ENCODE results near the gene LRP2.

LRP2 gene

GRCh38 chr2:169095621-169096105 is 266.7 kb downstream of the LRP2 start:
- Histone ChIP-seq H3K27ac (no peak overlapping the region), H3K4me2 (ENCODE audit: low read length) (no peak overlapping the region), H3K9ac (no peak overlapping the region), H2AFZ (no peak overlapping the region), H3K4me3 (ENCODE audit: low read depth, low read length) (no peak overlapping the region), H3K79me2 (no peaks in the 10 kb centered on the region), H3K36me3 (ENCODE audit: control insufficient read depth, insufficient read depth, low read length) (no peaks in the 10 kb centered on the region), H3K9me3 (ENCODE audit: control insufficient read depth, low read length) (no peaks in the 10 kb centered on the region), H3K27me3 (ENCODE audit: control insufficient read depth, insufficient read depth, low read length) (no peaks in the 10 kb centered on the region), H3K4me1 (no peaks in the 10 kb centered on the region)
- TF ChIP-seq, protein P1, sequence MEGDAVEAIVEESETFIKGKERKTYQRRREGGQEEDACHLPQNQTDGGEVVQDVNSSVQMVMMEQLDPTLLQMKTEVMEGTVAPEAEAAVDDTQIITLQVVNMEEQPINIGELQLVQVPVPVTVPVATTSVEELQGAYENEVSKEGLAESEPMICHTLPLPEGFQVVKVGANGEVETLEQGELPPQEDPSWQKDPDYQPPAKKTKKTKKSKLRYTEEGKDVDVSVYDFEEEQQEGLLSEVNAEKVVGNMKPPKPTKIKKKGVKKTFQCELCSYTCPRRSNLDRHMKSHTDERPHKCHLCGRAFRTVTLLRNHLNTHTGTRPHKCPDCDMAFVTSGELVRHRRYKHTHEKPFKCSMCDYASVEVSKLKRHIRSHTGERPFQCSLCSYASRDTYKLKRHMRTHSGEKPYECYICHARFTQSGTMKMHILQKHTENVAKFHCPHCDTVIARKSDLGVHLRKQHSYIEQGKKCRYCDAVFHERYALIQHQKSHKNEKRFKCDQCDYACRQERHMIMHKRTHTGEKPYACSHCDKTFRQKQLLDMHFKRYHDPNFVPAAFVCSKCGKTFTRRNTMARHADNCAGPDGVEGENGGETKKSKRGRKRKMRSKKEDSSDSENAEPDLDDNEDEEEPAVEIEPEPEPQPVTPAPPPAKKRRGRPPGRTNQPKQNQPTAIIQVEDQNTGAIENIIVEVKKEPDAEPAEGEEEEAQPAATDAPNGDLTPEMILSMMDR (IDR thresholded peaks at IDR 0.05), result no peak

DNA sequence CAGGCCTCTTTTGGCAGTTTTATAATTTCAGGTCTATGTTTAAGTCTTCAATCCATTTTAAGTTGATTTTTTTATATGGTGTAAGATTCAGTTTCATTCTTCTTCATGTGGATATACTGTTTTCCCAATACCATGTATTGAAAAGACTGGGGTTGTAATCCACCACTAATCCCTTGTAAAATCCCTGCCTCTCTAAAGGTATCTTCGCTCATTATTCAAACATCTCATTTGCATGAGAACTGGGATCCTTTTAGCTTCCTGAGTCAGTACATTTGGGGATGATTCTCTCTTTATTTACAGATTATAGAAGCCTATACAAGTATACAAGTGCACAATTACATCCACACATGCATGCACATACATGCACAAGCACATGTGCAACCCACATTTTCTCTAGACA is 267.7 kb downstream of the LRP2 start:
- no peaks in the 10 kb centered on the region for H3K9me3 ChIP-seq (ENCODE audit: control insufficient read depth, low read length)
- H3K36me3 ChIP-seq (ENCODE audit: control insufficient read depth, insufficient read depth, low read length), result no peaks in the 10 kb centered on the region
- no peak overlapping the region for H2AFZ ChIP-seq
- TF ChIP-seq, protein P1 (IDR thresholded peaks at IDR 0.05), result no peak
- H3K4me1 ChIP-seq, result no peaks in the 10 kb centered on the region
- no peak overlapping the region for H3K4me2 ChIP-seq (ENCODE audit: low read length)
- no peaks in the 10 kb centered on the region for H3K27me3 ChIP-seq (ENCODE audit: control insufficient read depth, insufficient read depth, low read length)
- H3K4me3 ChIP-seq (ENCODE audit: low read depth, low read length), result no peak overlapping the region
- H3K79me2 ChIP-seq, result no peaks in the 10 kb centered on the region
- no peak overlapping the region for H3K9ac ChIP-seq
- no peak overlapping the region for H3K27ac ChIP-seq

DNA sequence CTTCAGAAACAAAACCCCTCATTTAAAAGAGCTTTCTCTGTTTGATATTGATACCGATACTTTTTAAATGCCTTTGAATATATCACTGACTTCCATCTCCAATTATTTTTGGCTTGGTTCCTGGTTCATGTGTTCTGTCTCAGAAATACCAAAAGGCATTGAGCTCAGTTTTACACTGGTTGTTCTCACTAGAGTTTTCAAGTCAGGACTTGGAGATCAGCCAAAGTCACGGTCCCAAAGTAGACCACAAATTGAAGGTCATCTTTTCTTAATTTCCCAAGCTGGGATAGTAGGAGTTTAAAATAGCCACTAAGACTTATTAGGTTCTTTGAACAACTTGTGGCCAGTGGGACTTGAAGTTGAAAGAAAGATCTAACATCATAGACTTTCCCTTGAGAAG is 268.8 kb downstream of the LRP2 start:
- no peaks in the 10 kb centered on the region for H3K4me1 ChIP-seq
- H3K27me3 ChIP-seq (ENCODE audit: control insufficient read depth, insufficient read depth, low read length), result no peaks in the 10 kb centered on the region
- TF ChIP-seq, protein P1 (IDR thresholded peaks at IDR 0.05), result no peak
- no peaks in the 10 kb centered on the region for H3K9me3 ChIP-seq (ENCODE audit: control insufficient read depth, low read length)
- no peaks in the 10 kb centered on the region for H3K36me3 ChIP-seq (ENCODE audit: control insufficient read depth, insufficient read depth, low read length)
- no peaks in the 10 kb centered on the region for H3K79me2 ChIP-seq
- H3K4me3 ChIP-seq (ENCODE audit: low read depth, low read length), result no peak overlapping the region
- H3K4me2 ChIP-seq (ENCODE audit: low read length), result no peak overlapping the region
- H2AFZ ChIP-seq, result no peak overlapping the region
- H3K27ac ChIP-seq, result no peak overlapping the region
- no peak overlapping the region for H3K9ac ChIP-seq

GRCh38 chr2:169091761-169092519 is 270.4 kb downstream of the LRP2 start:
- H3K4me1 ChIP-seq, result no peaks in the 10 kb centered on the region

More at GRCh38 chr2:169091761-169092519, 270.4 kb downstream of the LRP2 start:
- H3K27ac ChIP-seq, result no peak overlapping the region
- no peaks in the 10 kb centered on the region for H3K79me2 ChIP-seq
- H2AFZ ChIP-seq, result no peak overlapping the region
- no peak overlapping the region for H3K4me3 ChIP-seq (ENCODE audit: low read depth, low read length)
- no peak overlapping the region for H3K4me2 ChIP-seq (ENCODE audit: low read length)
- H3K9ac ChIP-seq, result no peak overlapping the region
- H3K9me3 ChIP-seq (ENCODE audit: control insufficient read depth, low read length), result no peaks in the 10 kb centered on the region
- no peaks in the 10 kb centered on the region for H3K36me3 ChIP-seq (ENCODE audit: control insufficient read depth, insufficient read depth, low read length)
- no peaks in the 10 kb centered on the region for H3K27me3 ChIP-seq (ENCODE audit: control insufficient read depth, insufficient read depth, low read length)
- TF ChIP-seq, protein P1 (IDR thresholded peaks at IDR 0.05), result no peak
